HCT116 (cell line): ENCODE results near the gene FBXL17. TPM values are rescaled to one million over a fixed set of nuclear protein-coding genes. Genes with fewer than 3 reads are reported as not detected.

ENCODE experiments used
- ATAC-seq: fragments of 200-7000 bp; cut with Tn5 transposase; 2 replicates; pipeline ENCODE4 v1.9.1; 2020; ENCODE audit warnings: mild to moderate bottlenecking, moderate library complexity
- BruUV-seq: library from RNA; stranded (reverse); fragments of 400-500 nt; replicated peaks from 2 replicates; lab custom pipeline; 2021; lab: Mats Ljungman, UMichigan
- CTCF ChIA-PET: fragments of 300-600 bp; sonication (Branson Sonifier 250); formaldehyde crosslinking; loops from one replicate; lab custom pipeline; 2021; ENCODE audit warnings: antibody characterized with exemption; lab: Charles Lee
- POLR2A ChIA-PET: fragments of 300-600, 350-600 bp; sonication (Branson Sonifier 250); formaldehyde crosslinking; loops from one replicate; lab custom pipeline; 2021; ENCODE audit warnings: antibody characterized with exemption; lab: Charles Lee
- RAD21 ChIA-PET, 2 experiments: fragments of 300-600 bp; sonication (Branson Sonifier 250); formaldehyde crosslinking; loops; one replicate each; lab custom pipeline; 2023; ENCODE audit warnings: low total read pairs in 2 of 2; ENCODE audit not compliant: uncharacterized antibody in 2 of 2, unreplicated experiment in 2 of 2, low non-redundant PET in 1 of 2; lab: Charles Lee
- DNase-seq: peaks from one replicate; pipeline ENCODE4 v3.0.0-alpha.2; 2010; ENCODE audit warnings: low read depth, low spot score
- H2AFZ ChIP-seq: fragments of 200-600 bp; shearing (Covaris generic), sonication (generic); 2 replicates; pipeline ENCODE4 v1.6.1; 2017; ENCODE audit warnings: low read depth, mixed run types, mixed read lengths, antibody characterized with exemption, low read length; ENCODE audit not compliant: poor library complexity, severe bottlenecking
- H3K27ac ChIP-seq: 2 replicates; pipeline ENCODE4 v1.5.1; 2012; ENCODE audit warnings: low read depth, low read length
- H3K27me3 ChIP-seq: fragments of 200-600 bp; sonication (generic); 2 replicates; pipeline ENCODE4 v1.6.1; 2016; ENCODE audit warnings: mixed run types, low read length, mixed read lengths; ENCODE audit not compliant: insufficient read depth
- H3K36me3 ChIP-seq, 2 experiments: fragments of 200-500 bp in 1 of 2; fragments of 200-600 bp in 1 of 2; sonication (Bioruptor generic) in 1 of 2; sonication (generic) in 1 of 2; 2 replicates each; pipeline versions ENCODE4 v1.5.1 to v1.6.1; 2014 to 2016; ENCODE audit warnings: low read length in 2 of 2, inconsistent platforms in 1 of 2, mixed read lengths in 1 of 2, mixed run types in 1 of 2; ENCODE audit not compliant: insufficient read depth in 2 of 2, control insufficient read depth in 1 of 2
- H3K4me1 ChIP-seq, 2 experiments: fragments of 200-600 bp in 1 of 2; sonication (generic) in 1 of 2; 2 replicates each; pipeline versions ENCODE4 v1.5.1 to v1.6.1; 2012 to 2017; ENCODE audit warnings: low read length in 2 of 2, inconsistent platforms in 1 of 2, mild to moderate bottlenecking in 1 of 2, mixed read lengths in 1 of 2, mixed run types in 1 of 2, moderate library complexity in 1 of 2; ENCODE audit not compliant: insufficient read depth in 2 of 2, control insufficient read depth in 1 of 2
- H3K4me2 ChIP-seq: fragments of 200-600 bp; sonication (generic); 2 replicates; pipeline ENCODE4 v1.6.1; 2017; ENCODE audit warnings: mixed run types, low read length, mixed read lengths
- H3K4me3 ChIP-seq, 2 experiments: fragments of 200-600 bp in 1 of 2; sonication (generic) in 1 of 2; replicated peaks in 1 of 2; 2 replicates each; pipeline ENCODE4 v1.5.1; 2011 to 2016; ENCODE audit warnings: low read length in 2 of 2, control low read depth in 1 of 2, low read depth in 1 of 2, mild to moderate bottlenecking in 1 of 2, mixed read lengths in 1 of 2, mixed run types in 1 of 2
- H3K79me2 ChIP-seq: fragments of 200-600 bp; sonication (generic); 2 replicates; pipeline ENCODE4 v1.6.1; 2017; ENCODE audit warnings: mild to moderate bottlenecking, mixed run types, low read length, moderate library complexity, mixed read lengths; ENCODE audit not compliant: insufficient read depth
- H3K9ac ChIP-seq: fragments of 200-600 bp; sonication (generic); 2 replicates; pipeline ENCODE4 v1.6.1; 2016; ENCODE audit warnings: low read length, mixed read lengths
- H3K9me2 ChIP-seq: fragments of 200-600 bp; sonication (generic), shearing (Covaris generic); 2 replicates; pipeline ENCODE4 v1.6.1; 2017; ENCODE audit warnings: mixed run types, mild to moderate bottlenecking, moderate library complexity; ENCODE audit not compliant: insufficient read depth
- H3K9me3 ChIP-seq, 2 experiments: fragments of 200-500 bp in 1 of 2; fragments of 200-600 bp in 1 of 2; sonication (Bioruptor generic) in 1 of 2; sonication (generic) in 1 of 2; 2 replicates each; pipeline ENCODE4 v1.6.1; 2014 to 2017; ENCODE audit warnings: low read length in 2 of 2, mixed read lengths in 2 of 2, inconsistent platforms in 1 of 2, low read depth in 1 of 2, mild to moderate bottlenecking in 1 of 2, mixed run types in 1 of 2, moderate library complexity in 1 of 2; ENCODE audit not compliant: control insufficient read depth in 1 of 2, insufficient read depth in 1 of 2
- H4K20me1 ChIP-seq: fragments of 200-600 bp; sonication (generic), shearing (Covaris generic); 2 replicates; pipeline ENCODE4 v1.6.1; 2017; ENCODE audit warnings: mixed run types, mild to moderate bottlenecking, moderate library complexity; ENCODE audit not compliant: insufficient read depth
- CBX3 ChIP-seq: IDR thresholded peaks from 2 replicates; pipeline ENCODE4 v1.6.1; 2012; ENCODE audit warnings: low read depth
- CEBPB ChIP-seq: IDR thresholded peaks from 2 replicates; pipeline ENCODE4 v1.6.1; 2012; ENCODE audit warnings: low read depth
- CTCF ChIP-seq, 3 experiments: fragments of 200-600 bp in 1 of 3; sonication (generic) in 1 of 3; IDR thresholded peaks in 2 of 3; conservative IDR thresholded peaks in 1 of 3; 2 replicates each; pipeline ENCODE4 v1.5.1; 2012 to 2017; ENCODE audit warnings: low read depth in 2 of 3, low read length in 2 of 3, antibody characterized with exemption in 1 of 3, borderline replicate concordance in 1 of 3, control low read depth in 1 of 3, mild to moderate bottlenecking in 1 of 3, mixed read lengths in 1 of 3, mixed run types in 1 of 3, moderate library complexity in 1 of 3; ENCODE audit not compliant: insufficient read depth in 1 of 3
- ELF1 ChIP-seq: IDR thresholded peaks from 2 replicates; pipeline ENCODE4 v1.6.1; 2012; ENCODE audit warnings: low read depth, borderline replicate concordance
- EZH2 ChIP-seq: fragments of 200-600 bp; sonication (generic); IDR thresholded peaks from 2 replicates; pipeline ENCODE4 v1.6.1; 2017; ENCODE audit warnings: antibody characterized with exemption, mixed run types
- EZH2phosphoT487 ChIP-seq: fragments of 200-600 bp; IDR thresholded peaks from 2 replicates; pipeline ENCODE4 v1.6.1; 2018; ENCODE audit warnings: antibody characterized with exemption, borderline replicate concordance
- FOSL1 ChIP-seq: IDR thresholded peaks from 2 replicates; pipeline ENCODE4 v1.6.1; 2012; ENCODE audit warnings: low read depth
- JUND ChIP-seq: IDR thresholded peaks from 2 replicates; pipeline ENCODE4 v1.6.1; 2012
- MAX ChIP-seq: IDR thresholded peaks from 2 replicates; pipeline ENCODE4 v1.6.1; 2012
- POLR2A ChIP-seq: IDR thresholded peaks from 2 replicates; pipeline ENCODE4 v1.7.0; 2011; ENCODE audit warnings: borderline replicate concordance; ENCODE audit not compliant: insufficient read depth, insufficient read length; ENCODE audit errors: extremely low read depth
- POLR2AphosphoS5 ChIP-seq: IDR thresholded peaks from 2 replicates; pipeline ENCODE4 v1.6.1; 2011; ENCODE audit warnings: mild to moderate bottlenecking, low read depth, low read length, moderate library complexity
- RAD21 ChIP-seq: IDR thresholded peaks from 2 replicates; pipeline ENCODE4 v1.6.1; 2012; ENCODE audit warnings: low read depth, mild to moderate bottlenecking
- REST ChIP-seq: IDR thresholded peaks from 2 replicates; pipeline ENCODE4 v1.6.1; 2012; ENCODE audit warnings: low read depth
- SIN3A ChIP-seq: IDR thresholded peaks from 2 replicates; pipeline ENCODE4 v1.6.1; 2012; ENCODE audit warnings: low read depth
- SP1 ChIP-seq: IDR thresholded peaks from 2 replicates; pipeline ENCODE4 v1.6.1; 2012; ENCODE audit warnings: low read depth
- SRF ChIP-seq: IDR thresholded peaks from 2 replicates; pipeline ENCODE4 v1.6.1; 2012; ENCODE audit warnings: low read depth
- TCF7L2 ChIP-seq: IDR thresholded peaks from 2 replicates; pipeline ENCODE4 v1.7.0; 2011; ENCODE audit warnings: borderline replicate concordance, inconsistent platforms; ENCODE audit not compliant: insufficient read depth, insufficient read length; ENCODE audit errors: extremely low read depth
- YY1 ChIP-seq: IDR thresholded peaks from 2 replicates; pipeline ENCODE4 v1.6.1; 2011; ENCODE audit warnings: low read length, low read depth, moderate library complexity, mild to moderate bottlenecking; ENCODE audit not compliant: insufficient replicate concordance; ENCODE audit errors: extremely low read depth
- ZBTB33 ChIP-seq: IDR thresholded peaks from 2 replicates; pipeline ENCODE4 v1.6.1; 2011; ENCODE audit warnings: mild to moderate bottlenecking, low read length, moderate library complexity; ENCODE audit not compliant: insufficient replicate concordance; ENCODE audit errors: extremely low read depth
- ZNF274 ChIP-seq: fragments of 200-500 bp; sonication (Bioruptor generic); IDR thresholded peaks from 2 replicates; pipeline ENCODE4 v1.6.1; 2014; ENCODE audit warnings: mild to moderate bottlenecking, low read depth, low read length, inconsistent platforms
- intact Hi-C: fragments of 100-400 bp; cut with micrococcal nuclease; formaldehyde crosslinking; loops from 2 replicates; pipeline ENCODE4 v1.10.0; 2022
- total RNA-seq: library from RNA; stranded (reverse); gene quantifications from one replicate; pipeline ENCODE4 v1.2.1, GENCODE V29; 2021; ENCODE audit not compliant: unreplicated experiment

FBXL17 gene
- total RNA-seq, 1 experiment from 2014 or later, result 9.4 TPM

GRCh38 chr5:108028412-108028811 lies 353.5 kb downstream of the FBXL17 start:
- CTCF ChIA-PET, result no interaction called here
- Histone ChIP-seq H3K27me3 (no peaks in the 10 kb centered on the region), H4K20me1 (no peaks in the 10 kb centered on the region), H3K9me2 (no peaks in the 10 kb centered on the region), H3K27ac (no peak overlapping the region), H3K4me1 (no peaks in the 10 kb centered on the region), H3K9ac (no peak overlapping the region), H3K4me3 (no peak overlapping the region), H3K79me2 (no peaks in the 10 kb centered on the region), H3K36me3 (no peaks in the 10 kb centered on the region), H2AFZ (no peak overlapping the region), H3K9me3 (no peaks in the 10 kb centered on the region), H3K4me2 (no peak overlapping the region)
- BruUV-seq, result no TSS peak
- POLR2A ChIA-PET, result no interaction called here
- ATAC-seq (no peak), DNase-seq (no peak)
- TF ChIP-seq ZNF274, result no peak
- no peak for TF ChIP-seq EZH2
- TF ChIP-seq MAX, result no peak
- TF ChIP-seq ZBTB33, result no peak
- TF ChIP-seq POLR2A, result no peak
- TF ChIP-seq YY1, result no peak
- no peak for TF ChIP-seq CBX3
- TF ChIP-seq SRF, result no peak
- no peak for TF ChIP-seq RAD21
- no peak for TF ChIP-seq FOSL1
- TF ChIP-seq ELF1, result no peak
- no peak for TF ChIP-seq TCF7L2
- TF ChIP-seq REST, result no peak
- no peak for TF ChIP-seq SIN3A
- no peak for TF ChIP-seq CTCF (IDR thresholded peaks at IDR 0.05 in 2 of 3, conservative IDR thresholded peaks at IDR 0.05 in 1 of 3; ENCODE audit: borderline replicate concordance in 1 of 3, insufficient read depth in 1 of 3, low read depth in 2 of 3, low read length in 2 of 3)
- TF ChIP-seq CEBPB, result no peak
- TF ChIP-seq SP1, result no peak
- no peak for TF ChIP-seq JUND
- TF ChIP-seq EZH2phosphoT487, result no peak
- TF ChIP-seq POLR2AphosphoS5, result no peak
- RAD21 ChIA-PET, result no interaction called here
- intact Hi-C loops, result no loop called here
